HG02840 (cell line): ENCODE data around the gene VARS1.

ENCODE experiments used
- ATAC-seq: cut with Tn5 transposase; IDR thresholded peaks from one replicate; pipeline ENCODE4 v1.9.1; 2021; ENCODE audit warnings: mild to moderate bottlenecking, moderate library complexity, moderate number of reproducible peaks; ENCODE audit not compliant: unreplicated experiment, low FRiP score

The VARS1 gene

GRCh38 chr6:31775633-31776484 lies 19.7 kb downstream of the VARS1 start:
- no peak for ATAC-seq

- ATAC-seq: no peak
These were observed 20.4 kb downstream of the VARS1 start for GRCh38 chr6:31775184-31775583.

- ATAC-seq: no peak
These were observed 23.6 kb downstream of the VARS1 start for GRCh38 chr6:31771992-31772358.

GRCh38 chr6:31770860-31771259 lies 24.7 kb downstream of the VARS1 start:
- ATAC-seq: no peak

- ATAC-seq: no peak
These were observed 25.7 kb downstream of the VARS1 start for GRCh38 chr6:31769684-31770371.

GRCh38 chr6:31768363-31769257 lies 26.9 kb downstream of the VARS1 start:
- no peak for ATAC-seq

GRCh38 chr6:31767096-31767645 lies 28.4 kb downstream of the VARS1 start:
- ATAC-seq: no peak

GRCh38 chr6:31765910-31766794 lies 29.4 kb downstream of the VARS1 start:
- no peak for ATAC-seq

GRCh38 chr6:31765559-31765909 lies 30.0 kb downstream of the VARS1 start:
- no peak for ATAC-seq

- no peak for ATAC-seq
These were observed 31.4 kb downstream of the VARS1 start for GRCh38 chr6:31764198-31764597.

- ATAC-seq: no peak
These were observed 32.0 kb downstream of the VARS1 start for GRCh38 chr6:31763619-31763940.

GRCh38 chr6:31762878-31763618 lies 32.5 kb downstream of the VARS1 start:
- no peak for ATAC-seq

- ATAC-seq: no peak
These were observed 33.2 kb downstream of the VARS1 start, which contains the start of gene SAPCD1 for GRCh38 chr6:31762356-31762755. SAPCD1 (plus strand) TSS chr6:31762656; CDS start chr6:31763055, 399 bp downstream.

GRCh38 chr6:31761343-31761742 lies 34.2 kb downstream of the VARS1 start:
- no peak for ATAC-seq

- ATAC-seq: no peak
These were observed 34.8 kb downstream of the VARS1 start for GRCh38 chr6:31760790-31761189.

- ATAC-seq: no peak
These were observed 37.3 kb downstream of the VARS1 start for GRCh38 chr6:31758281-31758680.

GRCh38 chr6:31752739-31753319 lies 42.7 kb downstream of the VARS1 start:
- no peak for ATAC-seq

GRCh38 chr6:31750411-31751022 lies 45.0 kb downstream of the VARS1 start:
- no peak for ATAC-seq
